Measurements from ENCODE around the gene BST1.
"Not testable (repeated sequence)": the region's sequence is repeated elsewhere in the genome, so short reads cannot be mapped to it uniquely, and the experiment has no call there.

Gene BST1

DNA sequence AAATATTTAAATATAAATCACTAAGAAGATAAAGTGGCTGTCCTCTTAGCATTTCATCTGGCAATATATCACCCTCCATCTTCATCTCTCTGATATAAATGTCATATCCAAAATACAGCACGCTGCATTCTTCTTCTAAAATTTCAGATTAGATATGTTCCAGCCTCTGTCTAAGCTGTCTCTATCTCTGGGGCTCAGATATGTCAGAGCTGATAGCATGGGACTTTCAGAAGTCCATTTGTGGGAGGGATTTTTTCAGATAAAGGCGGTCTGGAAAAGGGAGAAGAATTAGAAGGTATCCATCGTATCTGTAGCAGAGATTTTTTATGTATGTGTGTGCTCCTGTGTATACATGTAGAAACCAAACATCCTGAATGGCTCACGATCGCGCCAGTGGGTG, 50.2 kb downstream of the BST1 start:
- no peak for DNase-seq

DNA sequence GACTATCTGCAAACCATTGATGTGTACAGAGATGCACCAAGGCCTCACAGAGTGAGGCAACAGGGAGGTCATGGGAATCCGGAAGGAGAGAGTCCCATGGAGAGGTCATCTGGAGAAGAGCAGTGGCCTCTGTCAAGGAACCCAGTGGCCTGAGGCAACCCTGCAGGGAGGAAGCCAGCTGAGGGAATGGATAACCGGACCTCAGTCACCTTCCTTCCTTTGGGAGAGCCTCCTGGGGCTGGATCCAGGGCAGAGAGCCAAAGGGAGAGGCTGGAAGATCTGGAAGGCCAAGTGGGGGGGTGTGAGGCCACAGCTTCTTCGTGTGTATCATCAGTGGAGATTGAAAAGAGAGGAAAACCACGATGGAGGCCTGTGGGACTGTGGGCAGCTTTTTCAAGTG, 50.9 kb downstream of the BST1 start:
- no peak for DNase-seq

DNA sequence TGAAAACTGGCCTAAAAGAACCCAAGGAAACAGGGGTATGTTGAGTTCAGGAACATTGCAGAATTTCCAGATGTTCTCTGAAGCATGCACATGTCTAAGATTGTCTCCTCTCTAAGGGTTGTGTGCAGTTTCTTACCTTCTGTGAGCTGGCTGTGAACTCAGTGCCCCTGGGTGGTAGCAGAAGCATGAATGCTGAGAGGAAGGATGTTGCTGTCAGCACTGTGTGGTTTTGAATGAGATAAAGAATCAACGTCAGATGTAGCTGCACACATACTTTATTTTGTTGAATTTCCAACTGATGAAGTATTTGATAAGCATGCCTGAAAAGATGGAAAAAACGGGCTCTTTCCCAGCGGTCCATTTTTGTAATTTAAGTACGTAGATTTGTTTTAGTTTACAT, 51.5 kb downstream of the BST1 start:
- DNase-seq = no peak

DNA sequence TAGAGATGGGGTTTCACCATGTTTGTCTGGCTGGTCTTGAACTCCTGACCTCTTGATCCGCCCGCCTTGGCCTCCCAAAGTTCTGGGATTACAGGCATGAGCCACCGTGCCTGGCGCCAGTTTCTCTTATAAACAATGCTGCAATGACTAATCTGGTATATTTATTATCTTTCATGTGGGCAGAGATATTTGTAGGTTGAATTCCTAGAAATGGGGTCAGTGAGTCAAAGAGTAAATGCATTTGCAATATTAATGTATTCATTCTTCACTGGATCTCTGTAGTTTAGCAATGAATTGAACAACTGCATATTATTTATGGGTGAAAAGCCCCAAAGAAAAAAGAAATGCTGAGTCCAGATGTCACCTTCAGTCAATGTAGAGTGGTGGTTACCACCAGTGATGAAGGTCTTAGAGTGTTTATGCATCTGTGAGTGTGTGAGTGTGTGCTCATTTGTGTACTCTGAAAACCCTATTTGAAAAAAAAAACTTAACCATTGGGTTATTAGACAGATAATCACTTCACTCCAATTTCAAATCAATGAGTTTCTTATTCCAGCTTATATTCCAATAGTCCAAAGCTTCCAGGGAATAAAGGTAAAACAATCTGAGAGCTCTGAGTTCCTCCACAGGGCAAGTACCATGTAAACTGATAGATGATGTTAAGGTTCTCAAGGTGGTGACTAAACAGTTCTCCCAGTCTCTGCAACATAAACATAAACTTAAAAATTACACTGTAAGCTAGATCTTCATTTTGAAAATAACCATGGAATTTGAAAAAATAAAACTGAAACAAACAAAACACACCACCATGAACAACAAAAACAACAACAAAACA, 52.7 kb downstream of the BST1 start:
- DNase-seq = peak; percentile 39

DNA sequence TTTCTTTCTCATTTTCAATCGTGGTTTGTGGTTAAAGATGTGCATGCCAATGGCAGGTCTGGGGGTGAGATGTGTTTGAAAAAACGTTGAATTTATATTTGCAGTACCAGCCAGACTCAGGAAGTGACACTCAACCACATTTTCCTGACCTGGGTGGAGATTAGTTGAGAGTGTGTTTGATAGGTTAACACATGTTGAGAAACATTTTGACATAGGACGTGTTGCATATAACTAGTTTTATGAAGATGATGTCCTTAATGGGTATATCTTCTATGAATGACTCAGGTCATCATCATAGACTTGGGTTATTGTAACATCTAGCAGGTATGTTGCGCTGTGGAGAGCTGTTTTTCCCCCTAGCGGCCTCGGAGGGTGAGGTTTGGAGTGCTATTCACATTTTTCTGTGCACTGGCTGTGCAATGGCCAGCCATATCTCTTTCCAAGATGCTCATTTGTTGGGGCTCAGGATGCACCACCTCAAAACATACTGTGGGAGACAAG, 53.5 kb downstream of the BST1 start:
- peak; percentile 68 for DNase-seq

DNA sequence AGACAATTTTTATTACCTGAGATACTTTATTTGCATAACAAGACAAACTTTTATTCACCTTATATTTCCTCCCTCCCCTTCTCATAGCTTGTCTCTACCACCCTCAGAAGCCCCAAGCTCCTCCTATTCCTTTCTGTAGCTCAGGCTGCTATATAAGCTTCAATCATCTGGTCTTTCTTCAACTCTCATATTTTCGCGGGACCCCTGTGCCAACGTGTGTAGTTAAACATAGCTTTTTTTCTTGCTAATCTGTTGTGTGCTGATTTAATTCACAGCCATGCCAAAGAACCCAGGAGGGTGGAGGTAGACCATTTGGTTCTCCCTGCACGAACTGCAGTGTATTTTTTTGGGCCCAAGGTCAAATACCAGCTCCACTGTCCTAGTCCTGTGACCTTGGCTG, 54.2 kb downstream of the BST1 start:
- DNase-seq = no peak

DNA sequence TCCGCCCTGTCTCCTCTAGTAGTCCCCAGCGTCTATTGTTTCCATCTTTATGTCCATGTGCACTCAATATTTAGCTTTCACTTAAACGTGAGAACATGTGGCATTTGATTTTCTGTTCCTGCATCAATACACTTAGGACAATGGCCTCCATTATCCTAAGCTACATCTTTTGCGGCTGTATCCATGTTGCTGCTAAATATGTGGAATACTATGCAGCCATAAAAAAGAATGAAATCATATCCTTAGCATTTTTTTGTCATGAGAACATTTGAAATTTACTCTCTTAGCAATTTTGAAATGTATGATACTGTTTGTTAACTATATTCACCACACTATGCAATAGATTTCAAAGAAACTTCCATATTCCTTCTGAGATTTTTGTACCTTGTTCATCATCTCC, 55.4 kb downstream of the BST1 start:
- no peak for DNase-seq

DNA sequence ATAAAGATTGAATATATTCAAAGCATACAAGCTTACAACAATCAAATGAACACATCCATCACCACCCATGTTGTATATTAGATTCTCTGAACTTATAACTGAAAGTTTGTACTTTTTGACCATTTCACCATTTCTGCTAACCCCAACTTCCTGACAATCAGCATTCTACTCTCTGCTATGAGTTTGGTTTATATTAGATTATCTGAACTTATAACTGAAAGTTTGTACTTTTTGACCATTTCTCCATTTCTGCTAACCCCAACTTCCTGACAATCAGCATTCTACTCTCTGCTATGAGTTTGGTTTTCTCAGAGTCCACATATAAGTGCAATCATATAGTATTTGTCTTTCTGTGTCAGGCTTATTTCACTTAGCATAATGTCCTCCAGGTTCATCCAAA, 59.6 kb downstream of the BST1 start:
- DNase-seq = not testable (repeated sequence)

DNA sequence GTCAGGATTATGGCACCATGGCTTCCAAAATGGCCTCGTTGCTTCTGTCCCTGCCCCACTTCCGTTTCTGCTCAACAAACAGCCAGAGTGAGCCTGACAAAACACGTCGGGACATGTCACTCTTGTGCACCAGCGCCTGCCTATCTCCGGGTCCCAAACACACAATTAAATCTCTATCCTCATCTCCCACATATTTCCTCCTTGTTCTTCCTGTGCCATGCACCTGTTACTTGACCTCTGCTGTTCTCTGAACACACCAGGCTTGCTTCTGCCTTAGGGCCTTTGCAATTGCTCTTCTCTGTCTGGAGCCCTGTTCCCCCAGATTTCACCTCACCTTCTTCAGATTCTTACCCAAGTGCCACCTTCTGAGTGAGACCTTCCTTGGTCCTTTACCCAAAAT, 62.5 kb downstream of the BST1 start:
- DNase-seq = no peak

DNA sequence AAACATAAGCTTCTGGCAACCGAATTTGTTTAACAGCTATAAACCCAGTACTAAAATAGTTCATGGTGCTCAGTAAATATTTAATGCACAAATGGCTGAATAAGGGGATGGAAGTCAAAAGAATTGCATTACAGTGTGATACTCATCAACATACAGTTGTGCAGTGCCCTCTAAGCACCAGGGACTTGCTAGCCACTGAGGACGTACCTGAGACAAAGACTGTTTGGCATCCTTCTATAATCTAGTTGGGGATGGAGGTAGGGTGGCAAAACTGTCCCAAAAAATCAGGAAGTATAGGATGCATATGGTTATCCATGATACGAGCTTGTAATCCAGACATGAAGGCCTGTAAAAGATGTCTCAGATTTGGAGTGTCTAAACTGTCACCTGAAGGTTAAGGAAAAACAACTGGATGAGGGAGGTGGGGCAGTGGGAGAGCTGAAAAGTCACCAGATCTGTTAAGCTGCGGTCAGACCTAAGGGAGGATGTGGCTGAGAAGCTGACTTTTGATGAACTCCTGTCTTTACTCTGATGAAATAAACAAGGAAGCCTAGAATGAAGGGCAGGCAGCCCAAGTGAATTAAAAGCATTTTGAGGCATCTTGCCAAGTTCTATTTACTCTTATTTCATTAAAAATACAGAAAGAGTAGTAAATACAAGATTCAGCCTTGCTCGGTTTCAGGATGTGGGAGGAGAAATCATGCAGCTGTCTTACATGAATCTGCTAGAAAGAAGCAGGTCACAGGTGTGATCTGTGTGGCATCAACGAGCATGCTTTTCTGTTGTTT, 63.2 kb downstream of the BST1 start:
- no peak for DNase-seq

DNA sequence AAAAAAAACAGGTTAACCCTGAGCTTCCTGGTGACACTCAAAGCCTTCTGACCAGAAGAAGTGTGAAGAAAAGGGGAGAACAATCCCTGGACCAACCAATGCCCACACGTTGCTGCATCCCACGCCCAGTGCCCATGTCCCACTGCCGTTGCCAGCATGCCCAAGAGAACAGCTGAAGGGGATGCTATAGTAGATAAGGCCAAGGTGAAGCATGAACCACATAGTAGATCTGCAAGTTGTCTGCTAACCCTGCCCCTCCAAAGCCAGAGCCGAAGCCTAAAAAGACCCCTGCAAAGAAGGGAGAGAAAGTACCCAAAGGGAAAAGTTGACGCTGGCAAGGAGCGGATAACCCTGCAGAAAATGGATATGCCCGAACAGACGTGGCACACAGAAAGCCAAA, 64.0 kb downstream of the BST1 start:
- no peak for DNase-seq

DNA sequence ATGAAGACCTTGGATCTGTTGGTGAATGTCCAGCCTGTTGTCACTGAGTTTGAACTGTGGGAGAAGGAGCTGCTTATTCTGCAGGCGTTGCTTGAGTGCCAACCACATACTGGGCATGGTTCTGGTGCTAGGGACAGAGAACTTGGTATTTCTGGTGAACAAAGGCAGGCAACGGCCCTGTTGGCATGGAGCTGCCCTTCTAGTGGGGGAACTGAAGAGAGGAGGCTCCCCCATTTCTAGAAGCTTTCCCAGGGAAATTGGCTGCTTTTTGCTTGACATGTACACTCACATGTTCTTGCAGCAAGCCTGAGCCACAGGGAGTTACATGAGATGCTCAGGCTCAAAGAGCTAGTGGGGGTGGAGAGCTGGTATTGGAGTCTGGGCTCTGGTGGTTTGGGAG, 66.3 kb downstream of the BST1 start:
- no peak for DNase-seq

DNA sequence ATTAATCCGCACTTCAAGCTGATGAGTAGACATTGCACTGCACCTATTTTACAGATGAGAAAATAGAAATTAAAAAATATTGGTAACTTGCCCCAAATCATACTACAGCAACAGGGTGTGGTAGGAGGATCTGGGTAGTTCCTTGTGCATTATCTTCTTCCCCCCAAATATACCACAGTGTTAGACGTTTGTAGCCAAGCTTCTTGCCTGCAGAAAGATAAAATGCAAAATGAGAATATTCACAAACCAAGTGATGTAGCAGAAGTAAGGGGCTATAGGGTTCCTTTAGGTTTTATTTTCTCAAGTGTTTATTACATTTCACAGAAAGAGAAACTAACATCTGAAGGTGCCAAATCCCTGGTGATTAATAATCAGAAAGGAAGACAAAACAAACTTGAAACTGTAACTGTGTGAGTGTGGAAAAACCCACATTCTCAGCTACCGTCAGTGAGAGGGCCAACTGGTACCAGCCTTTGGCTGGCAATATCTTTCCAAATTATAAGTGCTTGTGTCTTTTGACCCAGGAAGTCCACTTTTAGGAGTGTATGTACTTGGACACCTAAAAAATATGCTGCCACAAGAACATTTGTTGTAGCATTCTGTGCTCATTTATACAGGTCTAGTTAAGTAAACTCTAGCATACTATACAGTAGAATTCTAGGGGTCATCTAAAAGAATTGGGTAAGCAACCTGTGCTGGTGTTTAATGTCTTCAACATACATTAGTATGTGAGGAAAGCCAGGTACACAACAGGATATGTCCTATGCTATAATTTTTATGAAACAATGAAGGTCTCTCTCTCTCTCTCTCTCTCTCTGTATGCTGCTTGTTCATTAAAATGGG, 68.6 kb downstream of the BST1 start:
- DNase-seq = no peak

DNA sequence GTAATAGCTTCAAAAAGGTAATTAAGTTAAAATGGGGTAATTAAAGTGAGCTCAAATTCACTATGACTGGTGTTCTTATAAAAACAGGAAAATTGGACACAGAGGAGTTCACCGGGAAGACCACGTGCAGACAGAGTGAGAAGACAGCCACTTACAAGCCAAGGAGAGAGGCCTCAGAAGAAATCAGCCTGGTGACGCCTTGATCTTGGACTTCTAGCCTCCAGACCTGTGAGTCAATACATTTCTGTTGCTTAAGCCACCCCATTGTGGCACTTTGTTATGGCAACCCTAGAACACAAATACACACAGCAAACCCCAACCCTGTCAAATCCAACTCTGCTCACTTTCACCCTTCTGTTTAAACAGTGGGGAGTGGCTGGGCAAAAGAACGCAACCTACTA, 71.2 kb downstream of the BST1 start:
- DNase-seq = no peak

DNA sequence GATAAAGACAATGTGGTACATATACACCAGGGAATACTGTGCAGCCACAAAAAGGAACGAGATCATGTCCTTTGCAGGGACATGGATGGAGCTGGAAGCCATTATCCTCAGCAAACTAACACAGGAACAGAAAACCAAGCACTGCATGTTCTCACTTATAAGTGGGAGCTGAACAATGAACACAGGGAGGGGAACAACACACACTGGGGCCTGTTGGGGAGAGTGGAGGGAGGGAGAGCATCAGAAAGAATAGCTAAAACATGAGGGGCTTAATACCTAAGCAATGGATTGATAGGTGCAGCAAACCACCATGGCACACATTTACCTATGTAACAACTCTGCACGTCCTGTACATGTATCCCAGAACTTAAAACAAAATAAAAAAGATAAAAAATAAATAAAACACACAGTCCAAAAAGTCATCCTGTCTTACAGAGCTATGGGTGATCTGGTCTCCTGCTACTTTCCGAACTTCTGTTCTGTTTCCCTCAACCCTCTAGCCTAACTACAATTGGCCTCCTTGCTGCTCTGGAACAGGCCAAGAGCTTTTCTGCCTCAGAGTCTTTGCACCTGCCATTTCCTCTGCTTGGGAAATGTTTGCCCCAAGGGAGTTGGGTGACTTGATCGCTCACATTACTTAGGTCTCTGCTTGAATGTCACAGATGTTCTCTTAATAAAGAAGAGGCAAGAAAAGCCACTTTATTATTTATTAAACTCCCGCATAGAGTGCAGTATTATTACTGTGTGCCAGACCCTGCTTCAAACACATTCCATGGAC, 74.2 kb downstream of the BST1 start:
- DNase-seq = no peak

DNA sequence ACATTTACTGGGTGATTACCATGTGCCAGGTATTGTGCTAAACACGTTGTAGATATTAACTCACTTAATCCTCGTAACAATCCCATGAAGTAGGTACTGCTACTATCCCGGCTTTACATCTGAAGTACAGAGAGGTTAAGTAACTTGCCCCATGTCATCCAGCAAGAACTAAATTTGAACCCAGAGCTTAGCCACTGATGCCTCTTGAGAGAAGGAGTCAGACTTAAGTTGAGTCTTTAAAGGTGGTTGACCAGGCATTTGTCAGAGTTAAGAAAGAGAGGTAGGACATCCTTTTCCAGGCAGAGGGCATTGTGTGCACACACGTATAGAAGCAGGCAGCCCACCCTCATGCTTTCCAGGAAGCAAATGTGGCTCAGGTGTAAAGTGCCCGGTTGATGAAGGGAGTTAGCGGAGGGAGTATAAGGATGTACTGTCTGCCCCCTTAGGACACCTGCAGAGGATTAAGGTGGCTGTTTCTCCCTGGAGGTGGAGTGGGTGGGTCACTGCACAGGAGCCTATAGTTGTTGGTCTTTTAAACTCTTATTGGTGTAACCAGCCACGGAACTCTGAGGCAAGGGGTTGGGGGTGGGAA, 74.9 kb downstream of the BST1 start:
- DNase-seq = no peak

DNA sequence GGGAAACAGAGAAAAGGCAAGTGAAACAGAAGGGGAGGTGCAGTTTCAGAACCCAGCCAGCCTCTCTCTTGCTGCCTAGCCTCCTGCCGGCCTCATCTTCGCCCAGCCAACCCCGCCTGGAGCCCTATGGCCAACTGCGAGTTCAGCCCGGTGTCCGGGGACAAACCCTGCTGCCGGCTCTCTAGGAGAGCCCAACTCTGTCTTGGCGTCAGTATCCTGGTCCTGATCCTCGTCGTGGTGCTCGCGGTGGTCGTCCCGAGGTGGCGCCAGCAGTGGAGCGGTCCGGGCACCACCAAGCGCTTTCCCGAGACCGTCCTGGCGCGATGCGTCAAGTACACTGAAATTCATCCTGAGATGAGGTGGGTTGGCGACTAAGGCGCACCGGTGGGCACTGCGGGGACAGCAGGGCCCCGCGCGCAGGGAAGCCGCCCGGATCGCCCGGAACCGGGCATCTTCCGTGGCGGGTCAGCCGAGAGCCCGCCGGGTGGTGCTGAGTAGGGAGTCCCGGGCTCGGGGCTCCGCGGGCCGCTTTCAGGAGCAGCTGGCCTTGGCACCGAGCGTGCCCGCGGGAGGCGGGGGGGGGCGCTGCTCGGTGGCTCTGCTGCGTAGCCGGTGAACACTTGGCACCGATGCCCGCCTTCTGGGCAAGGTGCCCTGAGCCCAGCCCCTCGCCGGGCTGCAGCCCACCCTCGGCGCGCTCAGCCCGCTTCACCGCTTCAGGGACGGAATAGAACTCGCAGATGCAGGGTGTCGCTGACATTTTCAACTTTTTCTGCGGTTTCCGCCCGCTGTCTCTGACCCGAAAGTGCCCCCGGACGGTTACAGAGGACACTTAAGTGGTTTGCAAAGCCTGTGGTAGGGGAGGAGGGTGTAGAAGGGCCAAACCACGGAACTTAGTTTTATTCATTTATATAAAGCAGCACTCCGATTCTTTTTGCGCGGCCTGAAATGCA, 75.7 kb downstream of the BST1 start, which contains the start of gene CD38:
Gene CD38 (plus strand): TSS at position 40 of the 953 bp plus-strand sequence. CDS start 87 bp downstream, at position 127.
- DNase-seq = peak; percentile 42

DNA sequence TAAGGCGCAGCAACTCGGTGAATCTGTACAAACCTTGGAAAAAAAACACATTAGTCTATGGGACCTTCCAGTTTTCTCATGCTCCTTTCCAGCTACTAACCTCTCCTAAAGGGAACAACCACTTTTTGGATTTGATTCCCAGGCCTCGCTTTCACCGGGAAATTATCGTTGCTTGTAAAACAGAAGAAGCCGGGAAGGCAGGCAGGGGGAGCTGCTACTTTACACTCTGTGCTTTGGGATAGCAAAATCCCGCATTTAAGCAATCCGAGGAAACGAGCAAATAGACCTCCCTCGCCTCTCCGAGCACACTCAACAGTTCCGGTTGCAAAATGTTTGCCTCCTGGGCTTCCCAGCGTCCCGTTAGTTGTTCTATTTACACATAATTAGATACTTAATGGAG, 76.4 kb downstream of the BST1 start:
- DNase-seq = no peak

DNA sequence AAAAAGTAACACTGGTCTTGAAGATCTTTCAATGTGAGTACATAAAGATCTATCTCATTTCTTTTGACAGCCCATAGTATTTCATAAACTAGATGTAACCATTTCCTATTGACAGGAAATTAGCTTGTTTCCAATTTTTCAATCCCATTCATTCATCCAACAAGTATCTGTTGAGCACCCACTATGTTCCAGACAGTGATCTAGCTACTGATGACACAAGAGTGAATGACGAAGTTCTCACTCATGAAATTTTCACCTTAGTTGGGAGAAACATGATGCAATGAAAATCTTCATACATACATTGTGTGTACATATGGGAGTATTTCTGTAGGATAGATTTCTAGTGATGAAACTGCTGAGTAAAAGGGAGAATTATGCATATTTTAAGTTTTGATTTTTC, 76.9 kb downstream of the BST1 start:
- no peak for DNase-seq

DNA sequence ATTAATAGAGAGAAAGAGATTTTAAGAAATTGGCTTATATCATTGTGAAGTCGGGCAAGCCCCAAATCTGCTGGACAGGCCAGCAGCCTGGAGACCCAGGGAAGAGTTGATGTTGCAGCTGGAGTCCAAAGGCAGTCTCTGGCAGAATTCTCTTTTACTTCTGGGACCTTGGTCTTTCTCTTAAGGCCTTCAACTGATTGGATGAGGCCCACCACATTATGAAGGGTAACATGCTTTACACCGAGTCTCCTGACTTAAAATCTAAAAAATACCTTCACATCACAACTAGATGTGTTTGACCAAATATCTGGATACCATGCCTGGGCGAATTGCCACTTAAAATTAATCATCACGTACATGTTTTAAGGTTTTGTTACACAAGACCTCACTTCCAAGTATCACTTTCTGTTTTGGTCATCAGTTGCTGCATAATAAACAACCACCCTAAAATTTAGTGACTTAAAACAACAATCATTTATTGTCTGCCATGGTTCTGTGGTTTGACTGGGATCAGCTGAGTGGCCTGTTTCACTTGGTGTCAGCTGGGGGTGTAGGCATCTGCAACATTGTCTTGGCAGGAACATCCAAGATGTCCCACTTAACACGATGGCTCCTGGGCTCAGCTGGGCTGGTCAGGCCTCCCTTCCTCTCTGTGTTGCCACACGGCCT, 78.7 kb downstream of the BST1 start:
- DNase-seq = no peak
